LNCaP clone FGC (cell line): ENCODE measurements around the gene RPN2.

Source experiments
- DNase-seq: peaks from one replicate; pipeline ENCODE4 v3.0.0-alpha.2; 2011; ENCODE audit warnings: low read depth
- H3K4me3 ChIP-seq: 2 replicates; pipeline ENCODE4 v1.5.1; 2011; ENCODE audit warnings: mild to moderate bottlenecking, low read depth, low read length, control low read depth
- CTCF ChIP-seq: IDR thresholded peaks from 2 replicates; pipeline ENCODE4 v1.5.1; 2012; ENCODE audit warnings: mild to moderate bottlenecking; ENCODE audit not compliant: control insufficient read depth, insufficient read depth; ENCODE audit errors: extremely low read depth

RPN2 gene

GRCh38 chr20:37201827-37202162, 22.7 kb downstream of the RPN2 start:
- no peak for TF ChIP-seq CTCF
- no peak for DNase-seq
- no peak overlapping the region for H3K4me3 ChIP-seq

GRCh38 chr20:37202267-37202943, 23.3 kb downstream of the RPN2 start:
- DNase-seq = no peak
- no peak overlapping the region for H3K4me3 ChIP-seq
- TF ChIP-seq CTCF = peak; percentile 58

GRCh38 chr20:37204056-37204455, 24.9 kb downstream of the RPN2 start:
- DNase-seq = no peak
- no peak overlapping the region for H3K4me3 ChIP-seq
- TF ChIP-seq CTCF = no peak

- no peak for TF ChIP-seq CTCF
- DNase-seq = no peak
- no peak overlapping the region for H3K4me3 ChIP-seq
Observed at GRCh38 chr20:37205130-37205529, 26.0 kb downstream of the RPN2 start.

- no peak for DNase-seq
- TF ChIP-seq CTCF = no peak
- no peak overlapping the region for H3K4me3 ChIP-seq
Observed at GRCh38 chr20:37205794-37206193, 26.7 kb downstream of the RPN2 start.

GRCh38 chr20:37207171-37207570, 28.0 kb downstream of the RPN2 start:
- DNase-seq = no peak
- no peak for TF ChIP-seq CTCF
- H3K4me3 ChIP-seq = no peak overlapping the region

GRCh38 chr20:37209193-37209592, 30.1 kb downstream of the RPN2 start:
- DNase-seq = no peak
- no peak for TF ChIP-seq CTCF
- no peak overlapping the region for H3K4me3 ChIP-seq
